Measurements from ENCODE around the gene SV2B.

The SV2B gene

GRCh38 chr15:91243826-91244225, 143.8 kb downstream of the SV2B start:
- DNase-seq: no peak

GRCh38 chr15:91244919-91245318, 144.9 kb downstream of the SV2B start:
- no peak for DNase-seq

GRCh38 chr15:91246998-91247397, 146.9 kb downstream of the SV2B start:
- DNase-seq: no peak

- DNase-seq: no peak
Observed at GRCh38 chr15:91249591-91249990, 149.5 kb downstream of the SV2B start.

GRCh38 chr15:91252322-91252721, 152.3 kb downstream of the SV2B start:
- no peak for DNase-seq

GRCh38 chr15:91252756-91253155, 152.7 kb downstream of the SV2B start:
- DNase-seq: no peak

- DNase-seq: no peak
Observed at GRCh38 chr15:91253605-91254004, 153.5 kb downstream of the SV2B start.

GRCh38 chr15:91254766-91255165, 154.7 kb downstream of the SV2B start:
- DNase-seq: no peak

- DNase-seq: no peak
Observed at GRCh38 chr15:91255670-91256192, 155.7 kb downstream of the SV2B start.

GRCh38 chr15:91257746-91258414, 157.8 kb downstream of the SV2B start:
- DNase-seq: no peak

GRCh38 chr15:91258415-91258759, 158.3 kb downstream of the SV2B start:
- no peak for DNase-seq

GRCh38 chr15:91259077-91259476, 159.0 kb downstream of the SV2B start:
- no peak for DNase-seq

- no peak for DNase-seq
Observed at GRCh38 chr15:91261345-91261744, 161.3 kb downstream of the SV2B start.

GRCh38 chr15:91263632-91264531, 163.8 kb downstream of the SV2B start:
- no peak for DNase-seq

- no peak for DNase-seq
Observed at GRCh38 chr15:91264651-91265351, 164.7 kb downstream of the SV2B start.

GRCh38 chr15:91265416-91265940, 165.4 kb downstream of the SV2B start:
- DNase-seq: no peak

GRCh38 chr15:91268510-91268909, 168.5 kb downstream of the SV2B start:
- peak in 1 of 2 donors; percentile 10 for DNase-seq

GRCh38 chr15:91270747-91271146, 170.7 kb downstream of the SV2B start:
- DNase-seq: no peak

- peak; percentile 54 to 59 for DNase-seq
Observed at GRCh38 chr15:91271565-91272153, 171.6 kb downstream of the SV2B start.

GRCh38 chr15:91275844-91276243, 175.8 kb downstream of the SV2B start:
- no peak for DNase-seq

GRCh38 chr15:91278951-91279350, 178.9 kb downstream of the SV2B start:
- DNase-seq: no peak

GRCh38 chr15:91279486-91279885, 179.4 kb downstream of the SV2B start:
- DNase-seq: no peak

GRCh38 chr15:91281947-91282346, 181.9 kb downstream of the SV2B start:
- no peak for DNase-seq

Data from stimulated activated CD4-positive, alpha-beta T cell treated with anti-CD3 and anti-CD28 coated beads, Interleukin-2, amount 100 ng/mL, for 48 hours (primary cell).